ENCODE results near the gene ALKBH3.
A peak's percentile ranks its signal among the peaks of the same experiment; 100 is the strongest.

- TF ChIP-seq CTCF (IDR thresholded peaks at IDR 0.05) (peak in 4 of 6 experiments; percentile 7 to 31 (median 17)), POLR2A (IDR thresholded peaks at IDR 0.05) (peak in 1 of 4 donors; percentile 8), POLR2AphosphoS5 (IDR thresholded peaks at IDR 0.05) (no peak)
Observed at GRCh38 chr11:43947003-43947500, 66.4 kb downstream of the ALKBH3 start.

Data from upper lobe of left lung (tissue), 4 donors.